ENCODE measurements around the gene HS3ST5.
A peak's percentile ranks its signal among the peaks of the same experiment; 100 is the strongest.
"Not testable (repeated sequence)": the region's sequence is repeated elsewhere in the genome, so short reads cannot be mapped to it uniquely, and the experiment has no call there.

The HS3ST5 gene

GRCh38 chr6:114090626-114091025, 252.2 kb downstream of the HS3ST5 start:
- DNase-seq (ENCODE audit: low read depth), result no peak

DNA sequence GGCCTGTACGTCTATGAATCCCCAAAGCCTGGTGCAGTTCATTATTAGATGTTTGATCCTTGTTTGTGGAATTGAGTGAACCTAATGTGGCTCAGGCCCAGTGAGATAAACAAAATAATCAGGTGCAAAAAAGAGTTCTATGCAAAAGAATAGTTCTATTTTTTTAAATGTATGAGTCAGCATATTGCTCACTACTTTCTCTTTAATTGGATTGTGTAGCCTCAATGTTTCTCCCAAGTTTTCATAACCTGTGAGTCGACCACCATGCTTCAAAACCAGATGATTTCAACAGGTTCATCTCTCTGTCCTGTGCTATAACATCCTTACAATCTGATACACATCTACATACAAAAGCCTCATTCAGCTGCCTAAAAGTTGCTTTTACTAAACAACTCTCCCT, 255.3 kb downstream of the HS3ST5 start:
- DNase-seq (ENCODE audit: low read depth), result no peak

DNA sequence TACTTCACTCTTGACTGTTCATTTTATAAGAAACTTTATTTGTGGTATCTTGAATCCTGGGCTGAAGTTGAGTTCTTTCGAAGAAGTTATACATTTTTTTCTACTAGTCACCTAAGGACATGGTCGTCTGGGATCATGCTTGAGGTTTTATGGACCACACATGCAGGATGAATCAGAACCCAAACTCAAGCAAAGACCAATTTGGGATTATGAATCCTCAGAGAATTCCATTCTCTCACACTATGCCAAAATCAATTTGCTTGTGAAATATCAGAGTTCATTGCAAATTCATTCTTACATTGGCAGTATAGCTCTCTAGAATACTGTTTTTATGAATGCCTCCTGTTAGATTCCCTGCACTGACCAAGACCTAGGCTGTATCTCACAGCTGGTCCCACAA, 257.6 kb downstream of the HS3ST5 start:
- DNase-seq (ENCODE audit: low read depth), result peak; percentile 82

GRCh38 chr6:114084327-114084890, 258.4 kb downstream of the HS3ST5 start:
- no peak for DNase-seq (ENCODE audit: low read depth)

DNA sequence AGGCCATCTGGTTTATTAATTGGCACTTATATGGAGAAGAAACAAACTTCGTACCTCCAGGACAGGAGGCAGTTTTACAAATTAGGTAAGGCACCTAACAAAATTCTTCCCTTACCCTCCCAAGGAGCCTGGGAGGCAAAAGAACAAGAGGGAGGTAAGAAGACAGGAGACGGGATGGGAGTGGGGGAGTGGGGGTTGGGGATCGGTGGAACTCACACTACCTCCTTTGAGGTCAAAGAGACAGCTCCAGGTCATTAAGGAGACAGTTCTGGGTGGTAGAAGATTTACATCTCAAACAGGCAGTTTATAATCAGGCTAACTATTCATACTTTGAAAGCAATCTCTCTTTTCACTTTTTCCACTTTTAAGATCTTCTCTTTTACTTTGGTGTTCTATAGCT, 259.6 kb downstream of the HS3ST5 start:
- no peak for DNase-seq (ENCODE audit: low read depth)

- no peak for DNase-seq (ENCODE audit: low read depth)
These were observed 261.1 kb downstream of the HS3ST5 start for GRCh38 chr6:114081730-114082129.

DNA sequence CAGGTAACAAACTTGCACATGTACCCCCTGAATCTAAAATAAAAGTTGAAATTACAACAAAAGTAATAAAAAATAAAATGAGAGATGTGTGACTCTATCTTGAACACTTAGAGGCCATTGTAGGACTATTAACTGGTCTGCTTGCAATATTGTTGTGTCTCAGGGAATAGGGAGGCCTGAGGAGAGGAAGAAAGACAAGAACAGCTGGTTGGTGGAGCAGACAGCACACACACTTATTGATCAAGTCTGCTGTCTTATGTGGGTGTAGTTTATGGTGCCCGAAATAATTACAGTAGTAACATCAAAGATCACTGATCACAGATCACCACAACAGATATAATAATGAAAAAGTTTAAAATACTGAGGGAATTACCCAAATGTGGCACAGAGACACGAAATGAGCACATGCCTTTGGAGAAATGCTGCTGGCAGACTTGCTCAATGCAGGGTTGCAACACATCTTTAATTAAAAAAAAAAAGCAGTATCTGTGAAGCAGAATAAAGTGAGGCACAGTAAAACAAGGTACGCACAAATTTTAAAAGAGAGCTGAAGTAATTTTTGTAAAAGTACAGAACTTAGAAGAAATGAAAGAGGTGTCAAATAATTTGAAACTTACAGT, 261.8 kb downstream of the HS3ST5 start:
- no peak for DNase-seq (ENCODE audit: low read depth)

DNA sequence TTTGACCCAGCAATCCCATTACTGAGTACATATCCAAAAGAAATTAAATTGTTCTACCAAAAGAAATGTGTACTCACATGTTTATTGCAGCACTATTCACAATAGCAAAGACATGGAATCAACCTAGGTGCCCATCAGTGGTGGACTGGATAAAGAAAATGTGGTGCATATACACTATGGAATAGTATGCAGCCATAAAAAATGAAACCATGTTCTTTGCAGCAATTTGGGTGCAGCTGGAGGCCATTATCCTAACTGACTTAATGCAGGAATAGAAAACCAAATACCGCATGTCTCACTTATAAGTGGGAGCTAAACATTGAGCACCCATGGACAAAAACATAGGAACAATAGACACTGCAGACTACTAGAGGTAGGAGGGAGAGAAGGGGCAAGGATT, 262.4 kb downstream of the HS3ST5 start:
- DNase-seq (ENCODE audit: low read depth), result not testable (repeated sequence)

GRCh38 chr6:114075777-114076176, 267.0 kb downstream of the HS3ST5 start:
- DNase-seq (ENCODE audit: low read depth), result no peak

GRCh38 chr6:114075300-114075699, 267.5 kb downstream of the HS3ST5 start:
- DNase-seq (ENCODE audit: low read depth), result no peak

DNA sequence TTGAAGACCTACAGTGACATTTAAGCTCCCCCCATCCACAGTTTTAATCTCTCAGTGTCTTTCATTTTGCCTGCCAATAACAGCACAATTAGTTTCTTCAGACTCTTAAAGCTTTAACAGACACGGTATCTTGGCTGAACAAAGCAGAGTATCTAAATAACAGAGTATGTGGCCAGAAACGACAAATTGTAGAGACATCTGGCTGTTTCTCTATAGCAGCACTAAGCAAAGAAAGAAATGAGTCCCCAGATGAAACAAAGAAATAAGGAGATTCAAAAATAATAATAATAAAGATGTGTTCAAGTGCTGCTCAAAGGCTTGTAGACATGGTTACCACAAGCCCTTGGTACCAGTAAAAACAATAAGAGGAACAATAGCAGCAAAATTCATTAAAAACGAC, 274.1 kb downstream of the HS3ST5 start:
- no peak for DNase-seq (ENCODE audit: low read depth)

GRCh38 chr6:114068116-114068515, 274.7 kb downstream of the HS3ST5 start:
- DNase-seq (ENCODE audit: low read depth), result no peak

- DNase-seq (ENCODE audit: low read depth), result no peak
These were observed 278.0 kb downstream of the HS3ST5 start for GRCh38 chr6:114064862-114065261.

DNA sequence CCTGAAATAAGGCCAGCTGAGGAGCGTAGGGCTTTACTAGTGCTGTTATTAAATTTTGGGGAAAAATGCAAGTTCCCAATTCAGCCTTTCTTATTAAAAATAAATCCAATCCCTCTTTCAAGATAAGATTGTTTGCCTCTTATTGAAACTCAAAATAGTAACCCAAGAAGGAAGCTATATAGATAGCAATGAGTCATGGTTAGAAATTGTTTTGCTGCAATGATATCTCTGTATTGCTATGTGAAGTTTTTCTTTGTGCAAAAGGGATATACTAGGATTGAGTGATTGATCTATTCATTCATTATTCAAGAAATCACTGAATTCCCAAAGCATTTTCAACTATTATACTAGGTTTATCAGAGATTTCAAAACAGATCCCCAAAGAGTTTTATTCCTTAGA, 278.9 kb downstream of the HS3ST5 start:
- no peak for DNase-seq (ENCODE audit: low read depth)

DNA sequence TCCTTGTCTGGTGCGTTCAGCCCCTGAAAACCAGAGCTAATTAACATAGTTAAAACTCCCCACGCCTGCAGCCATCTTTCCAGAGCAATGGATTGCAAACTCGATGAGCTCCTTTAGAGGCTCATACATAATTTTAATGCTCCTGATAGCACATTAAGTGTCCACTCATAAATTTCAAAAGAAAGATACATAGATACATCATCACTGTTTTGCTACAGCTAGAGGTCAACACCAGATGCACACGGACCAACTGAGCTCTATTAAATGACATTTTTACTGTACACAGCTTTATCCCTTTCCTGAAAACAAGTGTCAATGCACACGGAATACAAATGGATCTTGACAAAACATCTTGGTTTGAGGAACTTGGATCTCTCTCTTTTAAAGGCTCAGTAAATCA, 280.6 kb downstream of the HS3ST5 start:
- no peak for DNase-seq (ENCODE audit: low read depth)

GRCh38 chr6:114061741-114062140, 281.1 kb downstream of the HS3ST5 start:
- DNase-seq (ENCODE audit: low read depth), result no peak

GRCh38 chr6:114061116-114061515, 281.7 kb downstream of the HS3ST5 start:
- DNase-seq (ENCODE audit: low read depth), result no peak

DNA sequence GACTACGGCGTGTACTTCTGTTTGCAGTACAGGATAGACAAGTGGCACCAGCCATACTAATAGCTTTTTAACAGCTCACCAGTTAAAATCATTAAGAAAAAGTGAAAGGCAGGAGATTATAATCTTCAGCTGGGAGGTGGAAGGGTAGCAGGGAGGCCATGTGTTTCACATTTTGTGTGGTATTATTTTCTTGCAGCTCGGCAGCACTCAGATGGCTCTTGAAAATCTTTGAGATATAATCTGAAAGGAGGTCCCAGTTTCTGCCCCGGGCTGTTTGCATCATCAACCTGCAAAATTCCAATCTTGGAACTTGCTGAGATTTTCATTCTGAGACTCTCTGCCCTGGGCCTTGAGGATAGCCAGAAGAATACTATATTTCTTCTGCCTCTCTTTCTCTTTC, 284.4 kb downstream of the HS3ST5 start:
- DNase-seq (ENCODE audit: low read depth), result no peak

GRCh38 chr6:114055763-114056162, 287.1 kb downstream of the HS3ST5 start:
- no peak for DNase-seq (ENCODE audit: low read depth)

- DNase-seq (ENCODE audit: low read depth), result no peak
These were observed 287.5 kb downstream of the HS3ST5 start for GRCh38 chr6:114055349-114055748.

DNA sequence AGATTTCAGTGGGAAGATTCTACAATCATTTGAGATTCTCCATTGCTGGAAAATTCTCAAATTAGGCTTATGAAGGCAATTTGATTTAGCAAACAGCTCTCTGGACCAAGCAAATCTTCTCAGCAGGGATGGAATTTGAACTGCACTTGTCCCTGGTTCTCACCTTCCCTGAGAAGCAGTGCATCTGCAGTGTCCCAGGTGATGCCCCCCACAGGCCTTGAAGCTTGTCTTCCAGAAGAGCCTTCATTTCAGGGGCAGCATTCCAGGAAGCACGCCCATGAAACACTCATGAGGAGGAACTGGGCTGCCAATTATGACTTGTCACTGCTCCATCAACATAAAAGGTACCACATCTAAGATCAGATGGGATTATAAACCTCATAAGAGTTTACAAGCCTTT, 289.0 kb downstream of the HS3ST5 start:
- no peak for DNase-seq (ENCODE audit: low read depth)

DNA sequence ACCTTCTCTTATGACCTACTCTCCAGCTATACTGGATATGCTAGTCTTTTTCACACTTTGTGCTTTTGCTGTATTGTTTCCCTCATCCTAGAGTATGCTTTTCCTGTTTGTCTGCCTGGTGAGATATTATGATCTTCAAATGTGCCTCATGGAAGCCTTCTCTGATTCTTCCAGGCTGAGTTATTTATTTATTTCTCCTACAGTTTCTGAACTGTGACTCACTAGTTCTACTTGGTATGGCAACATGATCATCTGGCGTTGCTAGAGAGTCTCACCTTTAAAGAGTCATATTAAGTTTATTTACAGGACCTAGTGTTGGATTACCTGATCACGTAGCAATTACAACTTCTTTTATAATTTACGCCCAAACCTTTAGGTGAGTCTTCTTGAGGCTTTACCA, 290.7 kb downstream of the HS3ST5 start:
- DNase-seq (ENCODE audit: low read depth), result no peak

DNA sequence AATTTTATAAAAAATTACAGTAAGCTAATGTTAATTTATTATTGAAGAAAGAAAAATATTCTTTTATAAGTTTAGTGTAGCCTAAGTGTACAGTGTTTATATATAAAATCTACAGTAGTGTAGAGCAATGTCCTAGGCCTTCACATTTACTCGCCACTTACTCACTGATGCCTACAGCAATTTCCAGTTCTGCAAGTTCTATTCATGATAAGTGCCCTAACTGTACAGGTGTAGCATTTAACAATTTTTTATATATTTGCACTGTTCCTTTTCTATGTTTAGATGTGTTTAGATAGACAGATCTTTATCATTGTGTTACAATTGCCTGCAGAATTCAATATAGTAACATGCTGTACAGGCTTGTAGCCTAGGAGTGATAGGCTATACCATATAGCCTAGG, 291.8 kb downstream of the HS3ST5 start:
- DNase-seq (ENCODE audit: low read depth), result no peak

GRCh38 chr6:114049367-114049966, 293.4 kb downstream of the HS3ST5 start:
- DNase-seq (ENCODE audit: low read depth), result no peak

Data from HS-27A (cell line).